HCT116 (cell line): ENCODE measurements around the gene TOP3B. TPM values are rescaled to one million over a fixed set of nuclear protein-coding genes. Genes with fewer than 3 reads are reported as not detected.

Experiments used
- ATAC-seq: fragments of 200-7000 bp; cut with Tn5 transposase; 2 replicates; pipeline ENCODE4 v1.9.1; 2020; ENCODE audit warnings: mild to moderate bottlenecking, moderate library complexity
- BruUV-seq: library from RNA; stranded (reverse); fragments of 400-500 nt; replicated peaks from 2 replicates; lab custom pipeline; 2021; lab: Mats Ljungman, UMichigan
- CTCF ChIA-PET: fragments of 300-600 bp; sonication (Branson Sonifier 250); formaldehyde crosslinking; loops from one replicate; lab custom pipeline; 2021; ENCODE audit warnings: antibody characterized with exemption; lab: Charles Lee
- POLR2A ChIA-PET: fragments of 300-600, 350-600 bp; sonication (Branson Sonifier 250); formaldehyde crosslinking; loops from one replicate; lab custom pipeline; 2021; ENCODE audit warnings: antibody characterized with exemption; lab: Charles Lee
- RAD21 ChIA-PET, 2 experiments: fragments of 300-600 bp; sonication (Branson Sonifier 250); formaldehyde crosslinking; loops; one replicate each; lab custom pipeline; 2023; ENCODE audit warnings: low total read pairs in 2 of 2; ENCODE audit not compliant: uncharacterized antibody in 2 of 2, unreplicated experiment in 2 of 2, low non-redundant PET in 1 of 2; lab: Charles Lee
- DNase-seq: peaks from one replicate; pipeline ENCODE4 v3.0.0-alpha.2; 2010; ENCODE audit warnings: low read depth, low spot score
- H2AFZ ChIP-seq: fragments of 200-600 bp; shearing (Covaris generic), sonication (generic); 2 replicates; pipeline ENCODE4 v1.6.1; 2017; ENCODE audit warnings: low read depth, mixed run types, mixed read lengths, antibody characterized with exemption, low read length; ENCODE audit not compliant: poor library complexity, severe bottlenecking
- H3K27ac ChIP-seq: 2 replicates; pipeline ENCODE4 v1.5.1; 2012; ENCODE audit warnings: low read depth, low read length
- H3K27me3 ChIP-seq: fragments of 200-600 bp; sonication (generic); 2 replicates; pipeline ENCODE4 v1.6.1; 2016; ENCODE audit warnings: mixed run types, low read length, mixed read lengths; ENCODE audit not compliant: insufficient read depth
- H3K36me3 ChIP-seq, 2 experiments: fragments of 200-500 bp in 1 of 2; fragments of 200-600 bp in 1 of 2; sonication (Bioruptor generic) in 1 of 2; sonication (generic) in 1 of 2; 2 replicates each; pipeline versions ENCODE4 v1.5.1 to v1.6.1; 2014 to 2016; ENCODE audit warnings: low read length in 2 of 2, inconsistent platforms in 1 of 2, mixed read lengths in 1 of 2, mixed run types in 1 of 2; ENCODE audit not compliant: insufficient read depth in 2 of 2, control insufficient read depth in 1 of 2
- H3K4me1 ChIP-seq, 2 experiments: fragments of 200-600 bp in 1 of 2; sonication (generic) in 1 of 2; 2 replicates each; pipeline versions ENCODE4 v1.5.1 to v1.6.1; 2012 to 2017; ENCODE audit warnings: low read length in 2 of 2, inconsistent platforms in 1 of 2, mild to moderate bottlenecking in 1 of 2, mixed read lengths in 1 of 2, mixed run types in 1 of 2, moderate library complexity in 1 of 2; ENCODE audit not compliant: insufficient read depth in 2 of 2, control insufficient read depth in 1 of 2
- H3K4me2 ChIP-seq: fragments of 200-600 bp; sonication (generic); 2 replicates; pipeline ENCODE4 v1.6.1; 2017; ENCODE audit warnings: mixed run types, low read length, mixed read lengths
- H3K4me3 ChIP-seq, 2 experiments: fragments of 200-600 bp in 1 of 2; sonication (generic) in 1 of 2; replicated peaks in 1 of 2; 2 replicates each; pipeline ENCODE4 v1.5.1; 2011 to 2016; ENCODE audit warnings: low read length in 2 of 2, control low read depth in 1 of 2, low read depth in 1 of 2, mild to moderate bottlenecking in 1 of 2, mixed read lengths in 1 of 2, mixed run types in 1 of 2
- H3K79me2 ChIP-seq: fragments of 200-600 bp; sonication (generic); 2 replicates; pipeline ENCODE4 v1.6.1; 2017; ENCODE audit warnings: mild to moderate bottlenecking, mixed run types, low read length, moderate library complexity, mixed read lengths; ENCODE audit not compliant: insufficient read depth
- H3K9ac ChIP-seq: fragments of 200-600 bp; sonication (generic); 2 replicates; pipeline ENCODE4 v1.6.1; 2016; ENCODE audit warnings: low read length, mixed read lengths
- H3K9me2 ChIP-seq: fragments of 200-600 bp; sonication (generic), shearing (Covaris generic); 2 replicates; pipeline ENCODE4 v1.6.1; 2017; ENCODE audit warnings: mixed run types, mild to moderate bottlenecking, moderate library complexity; ENCODE audit not compliant: insufficient read depth
- H3K9me3 ChIP-seq, 2 experiments: fragments of 200-500 bp in 1 of 2; fragments of 200-600 bp in 1 of 2; sonication (Bioruptor generic) in 1 of 2; sonication (generic) in 1 of 2; 2 replicates each; pipeline ENCODE4 v1.6.1; 2014 to 2017; ENCODE audit warnings: low read length in 2 of 2, mixed read lengths in 2 of 2, inconsistent platforms in 1 of 2, low read depth in 1 of 2, mild to moderate bottlenecking in 1 of 2, mixed run types in 1 of 2, moderate library complexity in 1 of 2; ENCODE audit not compliant: control insufficient read depth in 1 of 2, insufficient read depth in 1 of 2
- H4K20me1 ChIP-seq: fragments of 200-600 bp; sonication (generic), shearing (Covaris generic); 2 replicates; pipeline ENCODE4 v1.6.1; 2017; ENCODE audit warnings: mixed run types, mild to moderate bottlenecking, moderate library complexity; ENCODE audit not compliant: insufficient read depth
- EGR1 ChIP-seq: IDR thresholded peaks from 2 replicates; pipeline ENCODE4 v1.6.1; 2012; ENCODE audit warnings: low read depth
- POLR2A ChIP-seq: IDR thresholded peaks from 2 replicates; pipeline ENCODE4 v1.7.0; 2011; ENCODE audit warnings: borderline replicate concordance; ENCODE audit not compliant: insufficient read depth, insufficient read length; ENCODE audit errors: extremely low read depth
- RAD21 ChIP-seq: IDR thresholded peaks from 2 replicates; pipeline ENCODE4 v1.6.1; 2012; ENCODE audit warnings: low read depth, mild to moderate bottlenecking
- SIN3A ChIP-seq: IDR thresholded peaks from 2 replicates; pipeline ENCODE4 v1.6.1; 2012; ENCODE audit warnings: low read depth
- SP1 ChIP-seq: IDR thresholded peaks from 2 replicates; pipeline ENCODE4 v1.6.1; 2012; ENCODE audit warnings: low read depth
- SRF ChIP-seq: IDR thresholded peaks from 2 replicates; pipeline ENCODE4 v1.6.1; 2012; ENCODE audit warnings: low read depth
- ZBTB33 ChIP-seq: IDR thresholded peaks from 2 replicates; pipeline ENCODE4 v1.6.1; 2011; ENCODE audit warnings: mild to moderate bottlenecking, low read length, moderate library complexity; ENCODE audit not compliant: insufficient replicate concordance; ENCODE audit errors: extremely low read depth
- ZFX ChIP-seq: fragments of 450-650 bp; IDR thresholded peaks from 2 replicates; pipeline ENCODE4 v1.6.1; 2017
- ZNF274 ChIP-seq: fragments of 200-500 bp; sonication (Bioruptor generic); IDR thresholded peaks from 2 replicates; pipeline ENCODE4 v1.6.1; 2014; ENCODE audit warnings: mild to moderate bottlenecking, low read depth, low read length, inconsistent platforms
- intact Hi-C: fragments of 100-400 bp; cut with micrococcal nuclease; formaldehyde crosslinking; loops from 2 replicates; pipeline ENCODE4 v1.10.0; 2022
- total RNA-seq: library from RNA; stranded (reverse); gene quantifications from one replicate; pipeline ENCODE4 v1.2.1, GENCODE V29; 2021; ENCODE audit not compliant: unreplicated experiment
- TF ChIP-seq, protein P1 (sequence below), 3 experiments: fragments of 200-600 bp in 1 of 3; sonication (generic) in 1 of 3; IDR thresholded peaks in 2 of 3; conservative IDR thresholded peaks in 1 of 3; 2 replicates each; pipeline ENCODE4 v1.5.1; 2012 to 2017; ENCODE audit warnings: low read depth in 2 of 3, low read length in 2 of 3, antibody characterized with exemption in 1 of 3, borderline replicate concordance in 1 of 3, control low read depth in 1 of 3, mild to moderate bottlenecking in 1 of 3, mixed read lengths in 1 of 3, mixed run types in 1 of 3, moderate library complexity in 1 of 3; ENCODE audit not compliant: insufficient read depth in 1 of 3
- TF ChIP-seq, protein P2 (sequence below): IDR thresholded peaks from 2 replicates; pipeline ENCODE4 v1.6.1; 2012

Gene TOP3B
- total RNA-seq, 1 experiment from 2014 or later: 50.1 TPM

GRCh38 chr22:21980547-21980946 lies 2.0 kb downstream of the TOP3B start:
- Histone ChIP-seq H3K9me3 (no peaks in the 10 kb centered on the region), H3K4me1 (peaks cover 6 to 10% of the 10 kb centered on the region in 2 experiments; a peak in 3 of 4 replicates), H3K27ac (no peak overlapping the region), H3K4me2 (no peak overlapping the region), H2AFZ (no peak overlapping the region), H3K9ac (no peak overlapping the region), H3K27me3 (no peaks in the 10 kb centered on the region), H3K4me3 (no peak overlapping the region), H3K9me2 (no peaks in the 10 kb centered on the region), H3K79me2 (peaks cover 45% of the 10 kb centered on the region), H3K36me3 (peaks cover 2 to 4% of the 10 kb centered on the region in 2 experiments; a peak in 2 of 4 replicates), H4K20me1 (no peaks in the 10 kb centered on the region)
- BruUV-seq: no TSS peak
- ATAC-seq (no peak), DNase-seq (no peak)
- intact Hi-C loops: no loop called here
- TF ChIP-seq RAD21 (no peak), SRF (no peak), EGR1 (no peak), SIN3A (no peak), SP1 (no peak), POLR2A (no peak), ZFX (no peak), ZNF274 (no peak), ZBTB33 (no peak)
- TF ChIP-seq, protein P1, sequence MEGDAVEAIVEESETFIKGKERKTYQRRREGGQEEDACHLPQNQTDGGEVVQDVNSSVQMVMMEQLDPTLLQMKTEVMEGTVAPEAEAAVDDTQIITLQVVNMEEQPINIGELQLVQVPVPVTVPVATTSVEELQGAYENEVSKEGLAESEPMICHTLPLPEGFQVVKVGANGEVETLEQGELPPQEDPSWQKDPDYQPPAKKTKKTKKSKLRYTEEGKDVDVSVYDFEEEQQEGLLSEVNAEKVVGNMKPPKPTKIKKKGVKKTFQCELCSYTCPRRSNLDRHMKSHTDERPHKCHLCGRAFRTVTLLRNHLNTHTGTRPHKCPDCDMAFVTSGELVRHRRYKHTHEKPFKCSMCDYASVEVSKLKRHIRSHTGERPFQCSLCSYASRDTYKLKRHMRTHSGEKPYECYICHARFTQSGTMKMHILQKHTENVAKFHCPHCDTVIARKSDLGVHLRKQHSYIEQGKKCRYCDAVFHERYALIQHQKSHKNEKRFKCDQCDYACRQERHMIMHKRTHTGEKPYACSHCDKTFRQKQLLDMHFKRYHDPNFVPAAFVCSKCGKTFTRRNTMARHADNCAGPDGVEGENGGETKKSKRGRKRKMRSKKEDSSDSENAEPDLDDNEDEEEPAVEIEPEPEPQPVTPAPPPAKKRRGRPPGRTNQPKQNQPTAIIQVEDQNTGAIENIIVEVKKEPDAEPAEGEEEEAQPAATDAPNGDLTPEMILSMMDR (IDR thresholded peaks at IDR 0.05 in 2 of 3, conservative IDR thresholded peaks at IDR 0.05 in 1 of 3; ENCODE audit: borderline replicate concordance in 1 of 3, insufficient read depth in 1 of 3, low read depth in 2 of 3, low read length in 2 of 3): no peak
- TF ChIP-seq, protein P2, sequence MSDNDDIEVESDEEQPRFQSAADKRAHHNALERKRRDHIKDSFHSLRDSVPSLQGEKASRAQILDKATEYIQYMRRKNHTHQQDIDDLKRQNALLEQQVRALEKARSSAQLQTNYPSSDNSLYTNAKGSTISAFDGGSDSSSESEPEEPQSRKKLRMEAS: no peak
- CTCF ChIA-PET: interaction anchor here (1.9 to 2.7 kb wide), 2 partner anchors 8 to 42 kb away, joined by 5 to 17 read pairs; no protein-coding TSS in a partner anchor
- RAD21 ChIA-PET: no interaction called here
- POLR2A ChIA-PET: no interaction called here
